NCI-H2029 treated with DMSO at 0.1 percent for 48 hours (cell line): ENCODE results near the gene TM7SF2.
A peak's percentile ranks its signal among the peaks of the same experiment; 100 is the strongest.

ENCODE experiments used
- DNase-seq: peaks from one replicate; lab custom pipeline; 2025; lab: John Stamatoyannopoulos, UW

The TM7SF2 gene

DNA sequence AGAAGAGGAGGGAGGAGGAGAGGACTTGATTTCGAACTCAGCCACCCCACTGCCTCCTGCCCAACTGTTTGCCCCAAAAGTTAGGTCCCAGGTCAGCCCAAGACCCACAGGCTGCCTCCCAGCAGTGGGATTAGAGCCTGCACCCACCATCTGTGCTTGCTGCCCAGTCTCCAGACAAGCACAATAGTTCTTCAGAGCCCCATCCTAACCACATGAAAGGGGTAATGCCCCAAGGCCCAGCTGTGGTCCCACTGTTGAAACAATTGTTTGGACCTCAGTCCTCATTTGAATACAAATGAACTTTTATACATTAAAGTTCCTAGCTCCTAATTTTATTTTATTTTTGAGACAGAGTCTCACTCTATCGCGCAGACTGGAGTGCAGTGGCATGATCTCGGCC lies 21.0 kb upstream of the TM7SF2 start:
- no peak for DNase-seq

- no peak for DNase-seq
Measured at GRCh38 chr11:65095427-65095826, 16.2 kb upstream of the TM7SF2 start.

GRCh38 chr11:65095974-65096806 lies 15.5 kb upstream of the TM7SF2 start, which contains the start of gene VPS51:
Gene VPS51 (plus strand): TSS chr11:65096214. CDS start chr11:65096251, 37 bp downstream.
- DNase-seq = peak; percentile 68

DNA sequence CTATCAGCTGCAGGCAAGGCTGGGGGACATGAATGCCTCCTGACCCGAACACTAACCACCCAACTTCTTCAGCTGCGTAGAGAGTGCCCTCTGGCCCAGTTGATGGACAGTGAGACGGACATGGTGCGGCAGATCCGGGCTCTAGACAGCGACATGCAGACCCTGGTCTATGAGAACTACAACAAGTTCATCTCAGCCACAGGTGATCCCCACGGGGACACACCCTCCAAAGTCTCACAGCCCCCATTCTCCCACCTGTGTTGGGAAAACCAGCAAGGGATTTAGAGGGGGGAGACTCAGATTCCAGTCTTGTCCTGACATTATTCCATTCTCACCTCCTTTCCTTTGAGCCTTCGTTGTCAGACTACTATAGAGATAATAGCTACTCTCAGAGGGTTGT lies 14.7 kb upstream of the TM7SF2 start:
- DNase-seq = no peak

DNA sequence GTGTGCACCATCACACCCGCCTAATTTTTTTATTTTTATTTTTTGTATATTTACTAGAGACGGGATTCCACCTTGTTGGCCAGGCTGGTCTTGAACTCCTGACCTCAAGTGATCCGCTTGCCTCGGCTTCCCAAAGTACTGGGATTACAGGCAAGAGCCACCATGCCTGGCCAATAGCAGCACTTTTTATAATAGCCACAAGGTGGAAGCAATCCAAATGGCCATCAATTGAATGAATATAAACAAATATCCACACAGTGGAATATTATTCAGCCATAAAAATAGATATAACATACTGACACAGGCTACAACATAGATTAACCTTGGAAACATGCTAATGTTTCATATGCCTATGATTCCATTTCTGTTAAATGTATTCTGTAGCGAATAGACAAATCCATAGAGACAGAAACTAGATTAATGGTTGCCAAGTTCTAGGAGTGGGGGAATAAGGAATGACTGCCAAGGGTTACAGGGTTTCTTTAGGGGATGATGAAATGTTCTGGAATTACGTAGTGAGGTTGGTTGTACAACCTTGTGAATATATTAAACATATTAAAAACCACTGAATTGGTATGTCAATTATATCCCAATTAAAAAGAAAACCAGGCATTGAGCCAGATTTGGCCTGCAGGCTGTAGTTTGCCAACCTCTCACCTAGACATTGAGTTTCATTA lies 10.9 kb upstream of the TM7SF2 start:
- DNase-seq = peak; percentile 71

DNA sequence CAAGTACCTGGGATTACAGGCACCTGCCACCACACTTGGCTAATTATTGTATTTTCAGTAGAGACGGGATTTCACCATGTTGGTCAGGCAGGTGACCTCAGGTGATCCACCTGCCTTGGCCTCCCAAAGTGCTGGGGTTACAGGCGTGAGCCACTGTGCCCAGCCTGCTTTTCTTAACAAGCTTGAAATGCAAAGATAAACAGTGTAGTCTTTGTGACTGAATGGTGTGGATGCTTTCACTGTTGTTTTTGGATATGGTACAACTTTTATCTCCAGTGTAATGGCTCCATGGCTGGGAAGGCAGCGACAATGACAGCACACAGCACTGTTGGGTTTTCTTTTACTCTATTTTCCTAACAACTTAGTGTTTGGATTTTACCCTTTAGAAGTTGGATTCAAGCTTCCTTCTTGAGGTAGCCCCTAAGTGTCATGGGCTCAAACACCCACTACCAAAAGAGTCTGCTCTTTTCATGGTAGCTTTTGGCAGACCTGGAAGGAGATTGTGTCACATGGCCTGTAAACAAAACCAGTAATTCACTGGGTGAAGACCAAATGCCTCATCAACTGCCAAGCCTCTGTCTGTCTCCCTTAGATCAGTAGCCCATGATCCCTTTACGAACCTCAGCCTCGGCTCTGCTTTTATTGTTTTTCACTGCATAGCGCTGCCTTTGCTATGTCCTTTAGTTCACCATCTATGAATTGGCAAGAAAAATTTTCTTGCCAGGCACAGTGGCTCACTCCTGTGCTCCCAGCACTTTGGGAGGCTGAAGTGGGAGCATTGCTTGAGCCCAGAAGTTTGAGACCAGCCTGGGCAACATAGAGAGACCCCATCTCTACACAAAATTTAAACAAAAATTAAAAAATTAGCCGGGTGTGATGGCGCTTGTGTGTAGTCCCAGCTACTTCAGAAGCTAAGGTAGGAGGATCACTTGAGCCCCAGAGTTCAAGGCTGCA lies 9.3 kb upstream of the TM7SF2 start:
- DNase-seq = peak; percentile 95

DNA sequence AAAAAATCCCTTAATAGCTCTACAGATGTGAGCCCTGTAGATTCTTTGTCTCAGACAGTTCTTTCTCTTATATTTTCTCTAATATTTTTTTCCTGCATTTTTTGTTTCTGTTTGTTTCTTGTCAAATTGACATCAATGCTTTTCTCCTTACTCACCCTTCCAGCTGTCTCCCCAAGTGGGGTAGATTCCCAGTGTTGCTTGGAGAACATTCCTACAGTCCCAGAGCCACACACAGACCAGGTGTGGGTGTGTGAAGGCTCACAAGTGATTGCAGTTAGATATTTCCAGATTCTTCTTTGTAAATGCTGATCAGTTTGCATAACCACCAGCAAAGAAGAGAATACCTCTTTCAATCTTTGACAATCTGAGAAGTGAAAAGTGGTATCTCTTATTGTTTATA lies 8.2 kb upstream of the TM7SF2 start:
- no peak for DNase-seq

- no peak for DNase-seq
Measured at GRCh38 chr11:65104628-65105027, 7.0 kb upstream of the TM7SF2 start.

DNA sequence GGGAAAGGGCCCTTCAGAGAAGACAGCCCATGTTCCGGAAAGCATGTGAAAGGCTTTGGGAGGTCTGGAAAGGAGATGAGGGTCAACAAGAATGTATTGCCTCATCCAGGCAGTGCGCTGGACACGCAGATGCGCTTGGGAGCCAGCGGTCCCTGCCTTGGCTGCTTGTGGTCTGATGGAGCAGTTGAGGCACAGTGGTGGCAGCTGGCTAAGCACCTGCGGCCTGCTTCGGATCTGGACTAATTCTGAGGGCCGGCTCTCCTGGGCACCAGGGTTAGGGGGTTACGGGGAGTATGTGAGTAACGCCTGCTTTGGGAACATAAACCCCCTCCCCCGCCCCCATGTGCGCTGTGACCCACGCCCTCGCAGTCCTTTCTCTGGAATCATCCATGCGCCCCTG lies 4.6 kb upstream of the TM7SF2 start:
- DNase-seq = no peak

DNA sequence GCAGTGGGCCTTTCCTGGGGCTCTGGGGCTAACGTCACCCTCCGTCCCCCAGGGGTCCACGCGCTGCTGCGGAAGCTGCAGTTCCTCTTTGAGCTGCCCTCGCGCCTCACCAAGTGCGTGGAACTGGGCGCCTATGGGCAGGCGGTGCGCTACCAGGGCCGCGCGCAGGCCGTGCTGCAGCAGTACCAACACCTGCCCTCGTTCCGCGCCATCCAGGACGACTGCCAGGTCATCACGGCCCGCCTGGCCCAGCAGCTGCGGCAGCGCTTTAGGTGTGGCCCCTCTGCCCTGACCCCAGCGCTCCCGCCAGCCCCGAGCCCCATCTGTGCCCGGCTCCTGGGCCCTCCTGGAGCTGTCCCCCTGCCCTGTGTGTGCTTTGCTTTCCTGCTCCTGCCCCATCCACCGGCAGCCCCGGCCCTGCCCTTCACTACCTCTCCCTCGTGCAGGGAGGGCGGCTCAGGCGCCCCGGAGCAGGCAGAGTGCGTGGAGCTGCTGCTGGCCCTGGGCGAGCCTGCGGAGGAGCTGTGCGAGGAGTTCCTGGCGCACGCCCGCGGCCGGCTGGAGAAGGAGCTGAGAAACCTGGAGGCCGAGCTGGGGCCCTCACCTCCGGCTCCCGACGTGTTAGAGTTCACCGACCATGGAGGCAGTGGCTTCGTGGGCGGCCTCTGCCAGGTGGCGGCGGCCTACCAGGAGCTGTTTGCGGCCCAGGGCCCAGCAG lies 3.8 kb upstream of the TM7SF2 start:
- no peak for DNase-seq

- DNase-seq = no peak
Measured at GRCh38 chr11:65108469-65109123, 3.1 kb upstream of the TM7SF2 start.

DNA sequence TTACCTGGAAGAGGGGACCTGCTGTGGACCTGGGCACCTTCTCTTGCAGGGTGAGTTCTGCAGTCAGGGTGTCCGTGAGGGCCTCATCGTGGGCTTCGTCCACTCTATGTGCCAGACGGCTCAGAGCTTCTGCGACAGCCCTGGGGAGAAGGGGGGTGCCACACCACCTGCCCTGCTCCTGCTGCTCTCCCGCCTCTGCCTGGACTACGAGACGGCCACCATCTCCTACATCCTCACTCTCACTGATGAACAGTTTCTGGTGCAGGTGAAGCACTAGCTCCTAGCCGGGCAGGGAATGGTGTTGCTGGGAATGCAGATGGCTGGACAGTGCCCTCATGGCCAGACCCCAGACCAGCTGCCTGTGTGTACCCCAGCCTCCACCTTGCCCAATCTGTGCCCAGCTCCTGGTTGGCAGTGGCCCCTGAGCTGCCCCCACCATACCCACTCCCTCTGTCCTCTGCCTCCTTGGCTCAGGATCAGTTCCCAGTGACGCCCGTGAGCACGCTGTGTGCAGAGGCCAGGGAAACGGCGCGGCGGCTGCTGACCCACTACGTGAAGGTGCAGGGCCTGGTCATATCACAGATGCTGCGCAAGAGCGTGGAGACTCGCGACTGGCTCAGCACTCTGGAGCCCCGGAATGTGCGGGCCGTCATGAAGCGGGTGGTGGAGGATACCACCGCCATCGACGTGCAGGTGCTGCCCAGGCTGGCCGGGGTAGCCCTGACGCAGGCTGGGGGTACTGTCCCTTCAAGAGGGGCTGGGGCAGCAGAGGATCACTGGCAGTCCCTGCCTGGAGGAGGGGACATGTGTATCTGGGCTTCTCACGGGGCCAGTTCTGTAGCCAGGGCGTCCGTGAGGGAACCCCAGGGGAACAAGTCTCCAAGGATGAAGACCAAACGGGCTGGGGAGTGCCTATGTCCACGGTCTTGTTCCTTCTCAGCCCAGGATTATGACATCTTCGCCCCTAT lies 2.2 kb upstream of the TM7SF2 start:
- DNase-seq = no peak

DNA sequence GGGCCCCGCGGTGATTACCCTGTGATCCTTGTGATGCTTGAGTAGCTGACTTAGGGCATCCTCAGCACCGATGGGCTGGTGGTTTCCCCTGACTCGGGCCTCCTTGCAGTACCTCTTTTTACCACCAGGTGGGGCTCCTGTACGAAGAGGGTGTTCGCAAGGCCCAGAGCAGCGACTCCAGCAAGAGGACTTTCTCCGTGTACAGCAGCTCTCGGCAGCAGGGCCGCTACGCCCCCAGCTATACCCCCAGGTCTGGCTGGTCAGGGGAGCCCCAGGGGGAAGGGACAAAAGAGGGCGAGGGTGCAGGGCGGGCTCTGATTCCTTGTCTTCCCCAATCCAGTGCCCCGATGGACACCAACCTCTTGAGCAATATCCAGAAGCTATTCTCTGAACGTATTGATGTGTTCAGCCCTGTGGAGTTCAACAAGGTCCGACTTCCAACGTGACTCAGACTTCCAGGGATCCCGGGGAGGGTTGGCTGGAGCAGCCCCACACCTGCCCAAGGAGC lies 1.3 kb upstream of the TM7SF2 start:
- peak; percentile 72 for DNase-seq

GRCh38 chr11:65111159-65111743 lies 421 bp upstream of the TM7SF2 start:
- no peak for DNase-seq

DNA sequence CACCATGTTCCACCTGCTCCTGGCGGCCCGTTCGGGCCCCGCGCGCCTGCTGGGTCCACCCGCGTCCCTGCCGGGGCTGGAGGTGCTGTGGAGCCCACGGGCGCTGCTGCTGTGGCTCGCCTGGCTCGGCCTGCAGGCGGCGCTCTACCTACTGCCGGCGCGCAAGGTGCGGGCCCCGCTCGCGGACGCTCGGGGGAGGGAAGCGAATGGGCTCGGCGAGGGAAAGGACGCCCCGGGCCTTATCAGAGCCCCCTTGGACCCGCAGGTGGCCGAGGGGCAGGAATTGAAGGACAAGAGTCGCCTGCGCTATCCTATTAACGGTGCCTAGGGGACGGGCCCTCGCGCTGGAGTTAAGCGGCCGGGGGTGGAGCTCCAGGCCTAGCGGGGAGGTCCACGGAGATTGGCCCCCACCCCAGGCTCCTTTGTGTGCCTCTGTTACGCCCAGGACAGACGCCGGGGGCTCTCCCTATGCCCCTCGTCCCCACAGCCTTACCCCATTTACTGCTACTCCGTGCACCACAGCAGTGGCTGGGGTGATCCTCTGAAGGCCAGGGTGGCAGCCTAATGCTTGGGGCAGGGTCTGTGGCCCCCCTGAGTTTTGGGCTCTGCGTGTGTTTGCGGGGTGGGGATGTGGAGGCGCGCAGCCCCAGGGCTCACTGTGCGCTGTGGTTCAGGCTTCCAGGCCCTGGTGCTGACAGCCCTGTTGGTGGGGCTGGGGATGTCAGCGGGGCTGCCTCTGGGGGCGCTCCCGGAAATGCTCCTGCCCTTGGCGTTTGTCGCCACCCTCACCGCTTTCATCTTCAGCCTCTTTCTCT lies 1.1 kb downstream of the TM7SF2 start:
- no peak for DNase-seq

- no peak for DNase-seq
Measured at GRCh38 chr11:65113361-65113756, 1.7 kb downstream of the TM7SF2 start.

GRCh38 chr11:65113839-65114238 lies 2.2 kb downstream of the TM7SF2 start:
- no peak for DNase-seq

DNA sequence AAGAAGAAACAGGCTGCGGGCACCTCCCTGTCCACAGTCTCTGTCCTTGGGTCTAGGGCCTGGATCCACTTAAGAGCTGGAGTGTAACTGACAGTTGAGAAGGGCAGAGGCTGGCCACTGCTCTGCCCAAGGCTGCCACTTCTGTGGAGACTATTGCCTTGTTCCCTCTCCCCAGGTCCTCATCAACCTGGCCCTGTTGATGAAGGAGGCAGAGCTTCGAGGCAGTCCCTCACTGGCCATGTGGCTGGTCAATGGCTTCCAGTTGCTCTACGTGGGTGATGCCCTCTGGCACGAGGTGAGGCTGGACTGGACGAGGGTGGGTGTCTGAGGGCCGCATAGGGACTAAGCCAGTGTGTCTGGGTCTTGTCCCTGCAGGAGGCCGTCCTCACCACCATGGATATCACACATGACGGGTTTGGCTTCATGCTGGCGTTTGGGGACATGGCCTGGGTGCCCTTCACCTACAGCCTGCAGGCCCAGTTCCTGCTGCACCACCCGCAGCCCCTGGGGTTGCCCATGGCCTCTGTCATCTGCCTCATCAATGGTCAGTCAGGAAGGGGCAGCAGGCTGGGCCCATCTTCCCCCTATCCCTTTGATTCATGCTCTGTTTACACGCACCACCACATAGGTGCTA lies 3.0 kb downstream of the TM7SF2 start:
- DNase-seq = no peak
